Suppressor macrophage treated with lipopolysaccharide for 4 hours (primary cell): Measurements from ENCODE around the gene ZNF408.
A peak's percentile ranks its signal among the peaks of the same experiment; 100 is the strongest.

Source experiments
- DNase-seq: peaks from one replicate; pipeline ENCODE4 v3.0.0-alpha.2; 2020

The ZNF408 gene

GRCh38 chr11:46676436-46677158 lies 24.2 kb upstream of the ZNF408 start:
- peak; percentile 46 for DNase-seq

- no peak for DNase-seq
Observed at GRCh38 chr11:46677169-46677568, 23.7 kb upstream of the ZNF408 start.

GRCh38 chr11:46677991-46678740 lies 22.7 kb upstream of the ZNF408 start:
- DNase-seq = no peak

GRCh38 chr11:46678741-46679130 lies 22.1 kb upstream of the ZNF408 start:
- DNase-seq = no peak

- DNase-seq = no peak
Observed at GRCh38 chr11:46679241-46680163, 21.3 kb upstream of the ZNF408 start.

GRCh38 chr11:46680164-46680760 lies 20.6 kb upstream of the ZNF408 start:
- DNase-seq = no peak

- no peak for DNase-seq
Observed at GRCh38 chr11:46680815-46681214, 20.0 kb upstream of the ZNF408 start.

- no peak for DNase-seq
Observed at GRCh38 chr11:46681814-46682213, 19.0 kb upstream of the ZNF408 start.

- no peak for DNase-seq
Observed at GRCh38 chr11:46682773-46683752, 17.8 kb upstream of the ZNF408 start.

GRCh38 chr11:46684367-46684766 lies 16.5 kb upstream of the ZNF408 start:
- no peak for DNase-seq

- DNase-seq = no peak
Observed at GRCh38 chr11:46686886-46687795, 13.7 kb upstream of the ZNF408 start.

GRCh38 chr11:46690702-46691101 lies 10.1 kb upstream of the ZNF408 start:
- no peak for DNase-seq

- no peak for DNase-seq
Observed at GRCh38 chr11:46692450-46692849, 8.4 kb upstream of the ZNF408 start.

- DNase-seq = no peak
Observed at GRCh38 chr11:46693597-46694012, 7.2 kb upstream of the ZNF408 start.

GRCh38 chr11:46694072-46694471 lies 6.8 kb upstream of the ZNF408 start:
- no peak for DNase-seq

GRCh38 chr11:46694607-46695006 lies 6.2 kb upstream of the ZNF408 start:
- no peak for DNase-seq

GRCh38 chr11:46695345-46696211 lies 5.3 kb upstream of the ZNF408 start:
- no peak for DNase-seq

GRCh38 chr11:46696212-46696558 lies 4.6 kb upstream of the ZNF408 start:
- DNase-seq = no peak

GRCh38 chr11:46697303-46697702 lies 3.5 kb upstream of the ZNF408 start:
- DNase-seq = no peak

- no peak for DNase-seq
Observed at GRCh38 chr11:46697723-46698122, 3.1 kb upstream of the ZNF408 start.
